MM.1S (cell line): ENCODE measurements around the gene USP33.

Experiments
- EZH2 ChIP-seq: fragments of 300-600 bp; sonication (generic); optimal IDR thresholded peaks from 2 replicates; pipeline ENCODE3; 2017; ENCODE audit warnings: low read depth, mild to moderate bottlenecking, antibody characterized with exemption, low read length, mixed read lengths
- TF ChIP-seq, protein P1 (sequence below): fragments of 300-600 bp; sonication (generic); IDR thresholded peaks from 2 replicates; pipeline ENCODE4 v1.5.1; 2016; ENCODE audit warnings: antibody characterized with exemption, low read length, mixed read lengths

DNA sequence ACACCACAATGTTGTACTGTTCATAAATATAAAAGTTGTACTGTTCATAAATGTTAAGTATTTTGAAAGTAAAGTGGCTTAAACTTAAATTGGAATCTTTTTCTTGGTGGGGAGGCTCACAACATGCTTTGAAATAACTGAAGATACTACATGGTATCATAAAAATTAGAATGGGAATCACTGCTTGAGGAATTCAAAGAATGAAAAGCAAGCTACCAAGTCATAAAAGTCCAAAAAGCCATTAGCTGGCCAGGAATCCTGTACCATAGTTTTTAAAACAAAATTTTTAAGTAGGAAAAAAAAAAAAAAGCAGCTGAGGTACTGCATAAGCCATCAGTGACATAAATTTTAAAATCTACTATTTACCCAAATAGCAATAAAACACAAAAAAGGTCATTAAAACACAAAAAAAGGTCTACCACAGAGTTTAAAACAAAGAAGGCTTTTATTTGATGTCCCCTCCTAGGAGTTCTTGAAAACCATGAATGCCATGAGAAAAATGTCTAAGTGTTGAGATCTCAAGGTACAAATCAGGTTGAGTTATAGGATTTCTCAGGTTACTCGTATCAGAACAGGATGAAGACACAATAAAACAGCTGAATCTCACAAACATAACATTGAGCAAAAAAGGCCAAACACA, 85.8 kb downstream of the USP33 start:
- TF ChIP-seq, protein P1, sequence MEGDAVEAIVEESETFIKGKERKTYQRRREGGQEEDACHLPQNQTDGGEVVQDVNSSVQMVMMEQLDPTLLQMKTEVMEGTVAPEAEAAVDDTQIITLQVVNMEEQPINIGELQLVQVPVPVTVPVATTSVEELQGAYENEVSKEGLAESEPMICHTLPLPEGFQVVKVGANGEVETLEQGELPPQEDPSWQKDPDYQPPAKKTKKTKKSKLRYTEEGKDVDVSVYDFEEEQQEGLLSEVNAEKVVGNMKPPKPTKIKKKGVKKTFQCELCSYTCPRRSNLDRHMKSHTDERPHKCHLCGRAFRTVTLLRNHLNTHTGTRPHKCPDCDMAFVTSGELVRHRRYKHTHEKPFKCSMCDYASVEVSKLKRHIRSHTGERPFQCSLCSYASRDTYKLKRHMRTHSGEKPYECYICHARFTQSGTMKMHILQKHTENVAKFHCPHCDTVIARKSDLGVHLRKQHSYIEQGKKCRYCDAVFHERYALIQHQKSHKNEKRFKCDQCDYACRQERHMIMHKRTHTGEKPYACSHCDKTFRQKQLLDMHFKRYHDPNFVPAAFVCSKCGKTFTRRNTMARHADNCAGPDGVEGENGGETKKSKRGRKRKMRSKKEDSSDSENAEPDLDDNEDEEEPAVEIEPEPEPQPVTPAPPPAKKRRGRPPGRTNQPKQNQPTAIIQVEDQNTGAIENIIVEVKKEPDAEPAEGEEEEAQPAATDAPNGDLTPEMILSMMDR, result no peak
- TF ChIP-seq EZH2, result no peak
